Lung (tissue), 12 donors: ENCODE measurements around the gene FOXB2. TPM values are rescaled to one million over a fixed set of nuclear protein-coding genes. Genes with fewer than 3 reads are reported as not detected.

ENCODE experiments used
- ATAC-seq: fragments of 200-7000 bp; cut with Tn5 transposase; one replicate; pipeline ENCODE4 v1.9.1; 2020; ENCODE audit warnings: moderate number of reproducible peaks; ENCODE audit not compliant: insufficient read depth, low FRiP score
- DNase-seq, 3 donors: peaks; one replicate each; pipeline ENCODE4 v3.0.0-alpha.2; 2013 to 2017
- H3K27ac ChIP-seq, 2 donors: one replicate each; pipeline ENCODE4 v1.5.1; 2013; ENCODE audit warnings: mild to moderate bottlenecking in 2 of 2, moderate library complexity in 2 of 2, control low read depth in 1 of 2, inconsistent platforms in 1 of 2, low read depth in 1 of 2, low read length in 1 of 2
- H3K27me3 ChIP-seq, 3 donors: one replicate each; pipeline ENCODE4 v1.5.1; 2013; ENCODE audit warnings: low read length in 2 of 3; ENCODE audit not compliant: control insufficient read depth in 3 of 3, insufficient read depth in 3 of 3
- H3K36me3 ChIP-seq, 4 donors: one replicate each; pipeline ENCODE4 v1.5.1; 2013; ENCODE audit warnings: low read length in 4 of 4, mild to moderate bottlenecking in 1 of 4, moderate library complexity in 1 of 4; ENCODE audit not compliant: control insufficient read depth in 4 of 4, insufficient read depth in 4 of 4
- H3K4me1 ChIP-seq, 5 donors: one replicate each; pipeline ENCODE4 v1.5.1; 2013; ENCODE audit warnings: low read length in 5 of 5, mild to moderate bottlenecking in 2 of 5, moderate library complexity in 1 of 5; ENCODE audit not compliant: control insufficient read depth in 5 of 5, insufficient read depth in 5 of 5
- H3K4me3 ChIP-seq: one replicate; pipeline ENCODE4 v1.5.1; 2013; ENCODE audit warnings: mild to moderate bottlenecking, control low read depth, moderate library complexity
- H3K9ac ChIP-seq, 2 donors: one replicate each; pipeline ENCODE4 v1.5.1; 2013; ENCODE audit warnings: low read length in 2 of 2, control low read depth in 1 of 2; ENCODE audit not compliant: insufficient read depth in 1 of 2
- H3K9me3 ChIP-seq, 4 donors: one replicate each; pipeline ENCODE4 v1.5.1; 2013; ENCODE audit warnings: low read length in 3 of 4, mild to moderate bottlenecking in 1 of 4, moderate library complexity in 1 of 4; ENCODE audit not compliant: control insufficient read depth in 4 of 4, insufficient read depth in 3 of 4
- WGBS, 2 donors: extraction: QIAGEN DNeasy Blood & Tissue Kit; methylation state at CpG; one replicate each; pipeline ENCODE4 v1.1.7; 2013; 5-methylcytosine and 5-hydroxymethylcytosine counted together
- polyA plus RNA-seq, 2 donors: library from polyadenylated mRNA; stranded (reverse); fragments of 200-250 nt; gene quantifications; one replicate each; pipeline ENCODE4 v1.2.1, GENCODE V29; 2013
- total RNA-seq, 2 donors: library from RNA; depleted of rRNA in 1 of 2; stranded (reverse); fragments of >200 nt in 1 of 2; gene quantifications; one replicate each; pipeline ENCODE4 v1.2.1, GENCODE V29; 2014 to 2021
- TF ChIP-seq, protein P1 (sequence below): IDR thresholded peaks from 2 replicates; pipeline ENCODE4 v1.5.1; 2012; ENCODE audit warnings: mild to moderate bottlenecking; ENCODE audit errors: control extremely low read depth, extremely low read depth
- donor health status: control.
- donor health status: control.
- donor health status: Bipolar disorder and iron deficiency.
- donor health status: healthy.
- donor health status: DM: yes; HTN: yes; CAD: no.

Gene FOXB2
- total and polyA plus RNA-seq, 4 donors = not detected

DNA sequence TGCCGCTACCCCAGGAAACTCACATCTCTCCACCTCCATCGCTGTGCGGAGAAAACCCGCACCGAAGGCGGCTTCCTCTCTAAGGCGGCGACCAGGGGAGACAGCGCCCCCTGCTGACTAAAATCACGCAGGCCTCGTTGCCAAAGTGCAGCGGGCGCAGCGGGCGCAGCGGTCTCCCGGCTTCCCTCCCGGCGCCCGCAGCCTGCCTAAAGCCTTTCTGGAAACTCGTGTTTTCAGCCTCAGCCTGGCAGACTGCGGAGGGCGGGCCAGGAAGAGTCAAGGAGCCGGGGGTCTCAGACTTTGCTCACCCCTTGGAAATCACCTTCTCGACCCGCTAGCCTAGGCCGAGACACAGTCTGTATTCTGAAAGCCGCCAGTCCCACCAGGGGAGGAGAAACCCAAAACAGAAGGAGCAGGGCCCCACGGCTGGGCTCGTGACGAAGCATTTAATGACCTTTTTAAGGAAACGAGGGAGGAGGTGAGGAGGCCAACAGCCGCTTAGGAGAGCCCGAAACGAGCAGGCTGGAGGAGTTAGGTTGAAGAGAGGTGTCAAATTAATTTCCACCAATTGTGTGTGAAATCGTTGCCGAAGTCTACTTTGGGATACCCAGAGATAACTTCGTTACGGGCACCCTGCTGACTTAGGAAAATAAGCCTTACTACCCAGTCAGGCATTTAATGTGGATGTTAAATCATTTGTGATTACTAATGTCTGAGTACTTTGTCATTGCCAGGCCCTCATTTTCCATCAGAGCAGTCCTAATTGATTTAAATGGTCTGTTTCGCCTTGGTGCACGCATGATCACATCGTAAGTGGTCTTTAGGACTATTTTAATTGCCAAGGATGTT lies 7.3 kb upstream of the FOXB2 start:
- 3 to 6% methylated on average over 42 of the region's 42 CpGs for WGBS, 2 donors
- peak; percentile 84 for ATAC-seq
- peaks cover 0 to 4% (median 0%) of the 10 kb centered on the region in 4 donors for H3K9me3 ChIP-seq
- no peak overlapping the region for H3K27ac ChIP-seq
- TF ChIP-seq, protein P1, sequence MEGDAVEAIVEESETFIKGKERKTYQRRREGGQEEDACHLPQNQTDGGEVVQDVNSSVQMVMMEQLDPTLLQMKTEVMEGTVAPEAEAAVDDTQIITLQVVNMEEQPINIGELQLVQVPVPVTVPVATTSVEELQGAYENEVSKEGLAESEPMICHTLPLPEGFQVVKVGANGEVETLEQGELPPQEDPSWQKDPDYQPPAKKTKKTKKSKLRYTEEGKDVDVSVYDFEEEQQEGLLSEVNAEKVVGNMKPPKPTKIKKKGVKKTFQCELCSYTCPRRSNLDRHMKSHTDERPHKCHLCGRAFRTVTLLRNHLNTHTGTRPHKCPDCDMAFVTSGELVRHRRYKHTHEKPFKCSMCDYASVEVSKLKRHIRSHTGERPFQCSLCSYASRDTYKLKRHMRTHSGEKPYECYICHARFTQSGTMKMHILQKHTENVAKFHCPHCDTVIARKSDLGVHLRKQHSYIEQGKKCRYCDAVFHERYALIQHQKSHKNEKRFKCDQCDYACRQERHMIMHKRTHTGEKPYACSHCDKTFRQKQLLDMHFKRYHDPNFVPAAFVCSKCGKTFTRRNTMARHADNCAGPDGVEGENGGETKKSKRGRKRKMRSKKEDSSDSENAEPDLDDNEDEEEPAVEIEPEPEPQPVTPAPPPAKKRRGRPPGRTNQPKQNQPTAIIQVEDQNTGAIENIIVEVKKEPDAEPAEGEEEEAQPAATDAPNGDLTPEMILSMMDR = peak; percentile 25
- peaks cover 0 to 18% (median 8%) of the 10 kb centered on the region in 5 donors for H3K4me1 ChIP-seq
- peak; percentile 47 to 71 (median 63) for DNase-seq
- H3K36me3 ChIP-seq = no peaks in the 10 kb centered on the region
- H3K4me3 ChIP-seq = no peak overlapping the region
- H3K27me3 ChIP-seq = peaks cover 32 to 80% (median 73%) of the 10 kb centered on the region in 3 donors
- no peak overlapping the region for H3K9ac ChIP-seq

DNA sequence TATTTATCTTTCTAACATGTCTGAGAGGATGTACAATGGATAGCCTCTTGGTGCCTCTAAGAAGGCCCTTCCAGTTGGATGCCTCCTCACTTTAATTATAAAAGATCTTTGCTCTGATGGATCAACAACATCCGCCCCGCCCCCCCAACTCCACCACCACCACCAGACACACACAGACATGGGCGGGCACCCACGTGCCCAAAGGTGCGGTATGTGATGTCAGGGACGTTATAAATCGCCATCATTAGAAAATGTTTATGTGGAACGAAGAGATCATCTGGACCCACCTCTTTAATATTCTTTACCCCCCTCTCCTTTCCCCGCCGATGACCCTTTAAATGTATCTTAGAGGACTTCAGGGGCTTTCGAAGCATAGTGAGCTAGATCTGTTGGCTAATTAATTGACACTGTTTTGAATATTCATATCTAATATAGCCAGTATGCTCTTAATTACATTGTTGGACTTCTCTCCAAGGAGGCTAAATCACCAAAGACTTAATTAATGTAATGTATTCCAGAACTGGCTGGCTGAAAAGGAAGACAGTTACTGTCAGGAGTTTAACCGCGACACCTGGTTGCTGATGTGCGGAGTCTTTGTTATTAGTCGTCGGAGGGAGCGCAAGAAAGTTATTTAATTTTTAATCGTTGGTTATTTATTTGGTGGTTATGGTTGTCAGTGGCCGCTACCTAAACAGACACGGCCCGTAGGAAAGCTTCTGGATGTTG lies 6.1 kb upstream of the FOXB2 start:
- H3K36me3 ChIP-seq = no peaks in the 10 kb centered on the region
- no peak for DNase-seq
- H3K9ac ChIP-seq = no peak overlapping the region
- H3K27ac ChIP-seq = no peak overlapping the region
- peaks cover 28 to 86% (median 77%) of the 10 kb centered on the region in 3 donors for H3K27me3 ChIP-seq
- H3K9me3 ChIP-seq = peaks cover 0 to 4% (median 0%) of the 10 kb centered on the region in 4 donors
- no peak for ATAC-seq
- TF ChIP-seq, protein P1 = no peak
- WGBS, 2 donors = 10 to 12% methylated on average over 21 of the region's 21 CpGs
- H3K4me1 ChIP-seq = peaks cover 0 to 18% (median 8%) of the 10 kb centered on the region in 5 donors
- no peak overlapping the region for H3K4me3 ChIP-seq

DNA sequence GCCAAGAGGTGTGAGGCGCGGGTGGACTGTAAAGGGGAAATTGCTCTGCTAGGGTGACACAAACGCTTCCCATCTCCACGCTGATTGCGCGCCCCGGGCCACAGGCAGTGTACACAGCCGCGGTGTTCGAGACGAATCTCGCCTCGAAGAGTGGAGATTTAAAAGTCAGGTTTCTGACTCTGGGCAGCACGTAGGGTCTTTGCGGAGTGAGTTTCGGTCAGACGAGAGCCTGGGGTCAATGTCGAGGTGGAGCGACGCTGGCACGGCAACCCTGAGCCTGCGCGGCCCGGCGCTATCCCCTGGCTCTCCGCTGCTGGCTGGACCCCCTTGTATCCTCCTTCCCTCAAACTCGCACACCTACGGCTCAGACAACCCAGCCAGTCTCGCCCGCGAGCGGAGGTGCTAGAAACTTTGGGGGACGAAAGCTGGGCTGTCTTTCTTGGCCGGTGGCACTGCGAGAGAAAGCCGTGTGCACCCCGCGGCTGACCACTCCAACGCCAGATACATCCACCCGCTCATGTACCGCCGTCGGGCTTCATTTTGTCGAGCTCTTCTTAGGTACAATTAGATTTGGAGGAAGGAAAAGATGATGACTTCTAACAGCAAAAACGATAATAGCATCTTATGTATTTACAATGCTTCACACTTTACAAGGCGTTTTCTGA lies 5.4 kb upstream of the FOXB2 start:
- no peak overlapping the region for H3K9ac ChIP-seq
- H3K27me3 ChIP-seq = peaks cover 28 to 88% (median 80%) of the 10 kb centered on the region in 3 donors
- peaks cover 0 to 4% (median 0%) of the 10 kb centered on the region in 4 donors for H3K9me3 ChIP-seq
- H3K4me1 ChIP-seq = peaks cover 0 to 18% (median 8%) of the 10 kb centered on the region in 5 donors
- H3K4me3 ChIP-seq = no peak overlapping the region
- TF ChIP-seq, protein P1 = no peak
- no peak for DNase-seq
- H3K36me3 ChIP-seq = no peaks in the 10 kb centered on the region
- 4 to 8% methylated on average over 46 of the region's 46 CpGs for WGBS, 2 donors
- no peak for ATAC-seq
- no peak overlapping the region for H3K27ac ChIP-seq
